ENCODE results near the gene SUMO3.

Gene SUMO3

DNA sequence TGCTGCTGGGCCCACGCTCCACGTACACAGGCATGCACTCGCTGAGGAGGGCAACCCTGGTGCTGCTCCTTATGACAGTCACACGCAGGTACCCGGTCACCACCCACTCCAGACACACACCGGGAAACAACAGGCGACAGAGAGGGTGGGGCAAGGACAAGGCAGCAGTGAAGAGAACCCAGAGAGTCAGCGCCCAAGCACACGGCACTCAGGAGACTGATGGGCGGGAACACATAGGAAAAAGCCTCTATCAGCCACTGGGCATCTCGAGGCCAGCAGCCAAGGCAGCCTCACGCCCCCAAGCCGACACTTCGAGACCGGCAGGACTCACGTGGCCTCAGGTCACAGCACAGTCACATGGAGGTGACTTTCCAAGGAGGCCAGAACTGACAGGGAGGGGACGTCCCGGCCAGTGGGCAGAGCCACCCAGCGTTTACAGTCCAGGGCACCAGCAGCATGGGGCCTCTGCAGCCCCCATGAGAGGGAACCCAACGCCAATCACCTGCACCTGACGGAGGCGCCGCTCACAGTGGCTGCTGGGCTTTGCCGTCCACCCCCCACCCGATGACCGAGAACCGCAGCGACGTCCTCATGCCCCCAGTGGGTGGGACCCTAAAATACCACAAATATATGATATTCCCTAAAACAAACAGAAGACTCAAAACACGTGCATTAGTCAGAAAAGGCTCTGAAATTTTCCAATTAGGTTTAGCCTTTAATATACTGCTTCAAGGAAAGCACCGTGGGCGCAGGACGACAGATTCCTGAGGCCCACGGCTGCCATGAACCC, 35.9 kb upstream of the SUMO3 start:
- CTCF ChIA-PET, result interaction anchor here (0.6 kb wide), 1 partner anchor 13 kb away, joined by 4 read pairs; no protein-coding TSS in a partner anchor
- DNase-seq (ENCODE audit: low spot score), result no peak
- H3K27ac ChIP-seq, result no peak overlapping the region
- POLR2A ChIA-PET (ENCODE audit: low non-redundant PET), result no interaction called here
- TF ChIP-seq, protein P1, sequence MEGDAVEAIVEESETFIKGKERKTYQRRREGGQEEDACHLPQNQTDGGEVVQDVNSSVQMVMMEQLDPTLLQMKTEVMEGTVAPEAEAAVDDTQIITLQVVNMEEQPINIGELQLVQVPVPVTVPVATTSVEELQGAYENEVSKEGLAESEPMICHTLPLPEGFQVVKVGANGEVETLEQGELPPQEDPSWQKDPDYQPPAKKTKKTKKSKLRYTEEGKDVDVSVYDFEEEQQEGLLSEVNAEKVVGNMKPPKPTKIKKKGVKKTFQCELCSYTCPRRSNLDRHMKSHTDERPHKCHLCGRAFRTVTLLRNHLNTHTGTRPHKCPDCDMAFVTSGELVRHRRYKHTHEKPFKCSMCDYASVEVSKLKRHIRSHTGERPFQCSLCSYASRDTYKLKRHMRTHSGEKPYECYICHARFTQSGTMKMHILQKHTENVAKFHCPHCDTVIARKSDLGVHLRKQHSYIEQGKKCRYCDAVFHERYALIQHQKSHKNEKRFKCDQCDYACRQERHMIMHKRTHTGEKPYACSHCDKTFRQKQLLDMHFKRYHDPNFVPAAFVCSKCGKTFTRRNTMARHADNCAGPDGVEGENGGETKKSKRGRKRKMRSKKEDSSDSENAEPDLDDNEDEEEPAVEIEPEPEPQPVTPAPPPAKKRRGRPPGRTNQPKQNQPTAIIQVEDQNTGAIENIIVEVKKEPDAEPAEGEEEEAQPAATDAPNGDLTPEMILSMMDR (conservative IDR thresholded peaks at IDR 0.05; ENCODE audit: low read depth), result no peak

DNA sequence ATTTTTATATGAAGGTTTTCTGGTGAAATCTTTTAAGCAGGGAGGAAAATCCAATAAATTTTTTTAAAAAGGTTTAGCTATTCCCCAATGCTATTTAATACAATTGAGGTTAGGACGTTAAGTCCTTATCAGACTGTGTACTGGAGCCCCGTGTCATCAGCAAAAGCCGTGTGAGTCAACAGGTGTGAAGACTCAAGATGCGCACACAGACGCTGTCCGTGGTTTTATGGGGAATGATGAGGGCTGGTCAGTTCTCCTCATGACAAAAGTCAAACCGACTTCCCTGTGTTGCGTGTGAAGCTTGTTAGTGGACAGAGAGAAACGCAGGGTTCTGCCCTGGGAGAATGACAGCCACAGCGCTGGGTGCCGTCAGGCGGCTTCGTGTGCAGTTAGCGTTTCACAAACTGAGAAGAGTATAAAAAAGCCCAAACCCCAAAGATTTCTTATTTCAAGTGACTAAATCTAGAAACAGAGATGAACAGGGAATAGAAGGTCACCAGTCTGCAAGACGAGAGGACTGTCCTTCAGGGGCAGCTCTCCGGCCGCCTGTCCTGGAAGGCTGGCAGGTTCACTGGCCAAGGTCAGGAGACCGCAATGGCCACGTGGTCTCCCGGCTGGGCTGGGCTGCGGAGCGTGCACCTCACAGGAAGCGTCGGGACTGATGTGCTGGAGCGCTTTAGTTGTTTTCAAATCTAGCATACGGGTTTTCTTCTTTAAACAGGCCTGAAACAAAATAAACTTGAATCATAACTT, 33.2 kb upstream of the SUMO3 start:
- DNase-seq (ENCODE audit: low spot score), result no peak
- ChIA-PET CTCF (no interaction called here), POLR2A (ENCODE audit: low non-redundant PET) (no interaction called here)
- H3K27ac ChIP-seq, result peak overlapping the region; percentile 24
- TF ChIP-seq, protein P1 (conservative IDR thresholded peaks at IDR 0.05; ENCODE audit: low read depth), result no peak

DNA sequence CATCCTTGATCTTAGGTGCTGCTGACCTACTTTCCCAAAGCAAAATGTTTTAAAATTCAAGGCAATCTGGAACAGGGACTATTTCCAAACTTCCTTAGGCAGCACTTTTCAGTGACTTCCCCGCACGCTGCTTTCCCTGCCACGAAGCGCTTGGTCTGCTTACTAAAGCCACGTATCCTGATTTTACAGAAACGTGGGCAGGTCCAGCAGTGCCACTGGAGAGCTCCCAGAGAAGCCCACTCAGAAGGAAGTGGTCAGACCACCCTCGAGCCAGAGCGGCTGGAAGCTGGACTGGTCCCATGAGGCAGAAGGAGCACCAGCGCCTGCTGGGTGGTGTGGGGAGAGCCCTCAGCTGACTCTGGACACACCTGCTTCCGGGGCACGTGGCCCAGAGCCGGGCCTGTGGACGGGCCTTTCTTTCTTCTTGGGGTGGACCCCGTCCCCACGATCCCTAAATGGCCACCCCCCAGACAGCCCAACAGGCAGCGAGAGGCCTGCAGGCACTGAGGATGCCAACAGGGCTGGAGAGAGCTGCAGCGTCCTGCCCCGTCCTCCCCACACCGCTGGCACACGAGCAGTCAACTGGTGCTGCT, 32.4 kb upstream of the SUMO3 start:
- H3K27ac ChIP-seq, result peak overlapping the region; percentile 24
- POLR2A ChIA-PET (ENCODE audit: low non-redundant PET), result no interaction called here
- TF ChIP-seq, protein P1 (conservative IDR thresholded peaks at IDR 0.05; ENCODE audit: low read depth), result no peak
- no peak for DNase-seq (ENCODE audit: low spot score)
- CTCF ChIA-PET, result no interaction called here

DNA sequence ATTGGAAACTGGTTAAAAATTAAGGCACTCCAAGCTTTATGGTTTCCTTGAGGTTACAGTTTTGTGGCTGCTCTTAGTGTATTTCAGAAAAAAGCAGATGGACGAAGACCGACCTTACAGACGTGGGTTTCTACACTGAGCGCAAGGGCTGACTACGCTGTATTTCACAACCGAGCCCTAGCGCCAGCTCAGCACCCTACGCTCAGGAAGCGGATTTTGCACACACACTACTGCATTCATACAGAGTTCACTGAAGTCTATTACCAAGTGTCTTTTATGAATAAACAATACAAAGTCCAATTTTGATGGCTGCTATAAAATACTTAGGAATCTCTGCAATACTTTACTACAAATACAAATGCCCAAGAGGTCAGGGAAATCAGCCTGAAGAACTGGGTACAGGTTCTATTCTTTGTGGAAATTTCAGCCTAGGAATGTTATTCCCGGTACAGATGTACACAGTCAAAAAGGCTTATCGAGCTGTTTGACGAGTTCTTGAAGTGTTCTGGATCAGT, 31.8 kb upstream of the SUMO3 start:
- TF ChIP-seq, protein P1 (conservative IDR thresholded peaks at IDR 0.05; ENCODE audit: low read depth), result no peak
- ChIA-PET CTCF (no interaction called here), POLR2A (ENCODE audit: low non-redundant PET) (no interaction called here)
- DNase-seq (ENCODE audit: low spot score), result no peak
- no peak overlapping the region for H3K27ac ChIP-seq

DNA sequence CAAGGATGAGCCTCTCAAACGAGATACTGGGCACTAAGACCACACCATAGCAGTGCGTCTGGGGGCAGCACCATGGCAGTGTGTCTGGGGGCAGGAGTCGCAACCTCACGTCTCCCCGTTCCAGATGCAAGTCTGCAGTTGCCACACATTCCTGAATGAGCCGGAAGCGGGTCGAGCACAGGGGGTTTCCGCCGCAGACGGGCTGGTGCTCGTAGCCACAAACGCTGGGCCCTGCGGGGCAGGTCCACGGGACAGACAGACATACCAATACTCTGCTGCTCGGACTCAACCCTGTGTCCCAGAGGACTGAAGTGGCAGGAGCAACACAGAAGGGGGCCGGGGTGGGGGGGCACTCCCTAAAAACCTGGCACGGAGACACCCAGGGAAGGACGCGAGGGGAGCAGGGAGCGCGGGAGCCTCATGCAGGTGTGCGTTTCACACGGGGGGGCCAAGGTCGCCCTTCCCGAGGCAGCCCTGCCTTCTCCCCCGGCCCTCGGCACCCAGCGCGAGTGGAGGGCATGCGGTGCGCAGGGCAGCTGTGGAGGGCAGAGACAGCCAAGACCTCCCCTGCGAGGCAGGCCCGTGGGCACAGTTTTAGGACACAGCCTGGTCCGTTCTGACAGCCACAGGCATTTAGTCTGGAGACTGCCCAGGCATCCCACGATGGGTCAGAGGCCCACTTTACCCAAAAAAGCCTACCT, 31.1 kb upstream of the SUMO3 start:
- ChIA-PET POLR2A (ENCODE audit: low non-redundant PET) (no interaction called here), CTCF (no interaction called here)
- H3K27ac ChIP-seq, result peak overlapping the region; percentile 69; the same call in 1 of the 2 replicates
- no peak for DNase-seq (ENCODE audit: low spot score)
- TF ChIP-seq, protein P1 (conservative IDR thresholded peaks at IDR 0.05; ENCODE audit: low read depth), result no peak
